GM19035 (cell line): Measurements from ENCODE around the gene MAB21L1.

Source experiments
- ATAC-seq: cut with Tn5 transposase; IDR thresholded peaks from one replicate; pipeline ENCODE4 v1.9.1; 2021; ENCODE audit not compliant: unreplicated experiment

The MAB21L1 gene

GRCh38 chr13:35480346-35480745 is 3.9 kb upstream of the MAB21L1 start:
- no peak for ATAC-seq

- ATAC-seq = no peak
These were observed 3.2 kb upstream of the MAB21L1 start for GRCh38 chr13:35479706-35480105.

GRCh38 chr13:35479038-35479492 is 2.6 kb upstream of the MAB21L1 start:
- no peak for ATAC-seq

GRCh38 chr13:35478271-35479037 is 2.0 kb upstream of the MAB21L1 start:
- ATAC-seq = no peak

- no peak for ATAC-seq
These were observed 977 bp upstream of the MAB21L1 start for GRCh38 chr13:35477386-35477946.

GRCh38 chr13:35475212-35475959 is 1.1 kb downstream of the MAB21L1 start:
- ATAC-seq = no peak

- no peak for ATAC-seq
These were observed 1.8 kb downstream of the MAB21L1 start for GRCh38 chr13:35474496-35475211.

GRCh38 chr13:35473802-35474201 is 2.7 kb downstream of the MAB21L1 start:
- ATAC-seq = no peak

GRCh38 chr13:35473206-35473775 is 3.2 kb downstream of the MAB21L1 start:
- ATAC-seq = no peak

GRCh38 chr13:35472323-35472881 is 4.1 kb downstream of the MAB21L1 start:
- ATAC-seq = no peak

GRCh38 chr13:35471706-35472322 is 4.7 kb downstream of the MAB21L1 start:
- no peak for ATAC-seq

GRCh38 chr13:35470671-35471661 is 5.5 kb downstream of the MAB21L1 start:
- no peak for ATAC-seq

GRCh38 chr13:35469806-35470525 is 6.5 kb downstream of the MAB21L1 start:
- no peak for ATAC-seq

- no peak for ATAC-seq
These were observed 8.3 kb downstream of the MAB21L1 start for GRCh38 chr13:35468195-35468594.

- no peak for ATAC-seq
These were observed 11.1 kb downstream of the MAB21L1 start for GRCh38 chr13:35465371-35465770.

- ATAC-seq = no peak
These were observed 16.4 kb downstream of the MAB21L1 start for GRCh38 chr13:35460061-35460460.

- ATAC-seq = no peak
These were observed 19.2 kb downstream of the MAB21L1 start for GRCh38 chr13:35457258-35457657.

GRCh38 chr13:35455022-35455421 is 21.5 kb downstream of the MAB21L1 start:
- no peak for ATAC-seq
